ENCODE measurements around the gene FMN2.
"Not testable (repeated sequence)": the region's sequence is repeated elsewhere in the genome, so short reads cannot be mapped to it uniquely, and the experiment has no call there.

FMN2 gene

GRCh38 chr1:240366636-240367035 lies 275.0 kb downstream of the FMN2 start:
- no peak for DNase-seq (ENCODE audit: low spot score)

- DNase-seq (ENCODE audit: low spot score) = no peak
These were observed 293.9 kb downstream of the FMN2 start for GRCh38 chr1:240385551-240385950.

- DNase-seq (ENCODE audit: low spot score) = peak; percentile 69
These were observed 294.6 kb downstream of the FMN2 start for GRCh38 chr1:240385985-240386978.

- DNase-seq (ENCODE audit: low spot score) = no peak
These were observed 295.4 kb downstream of the FMN2 start for GRCh38 chr1:240387051-240387450.

- DNase-seq (ENCODE audit: low spot score) = no peak
These were observed 300.1 kb downstream of the FMN2 start for GRCh38 chr1:240391660-240392260.

- no peak for DNase-seq (ENCODE audit: low spot score)
These were observed 302.7 kb downstream of the FMN2 start for GRCh38 chr1:240394353-240394752.

- DNase-seq (ENCODE audit: low spot score) = no peak
These were observed 303.7 kb downstream of the FMN2 start for GRCh38 chr1:240395336-240395735.

- peak; percentile 57 for DNase-seq (ENCODE audit: low spot score)
These were observed 307.7 kb downstream of the FMN2 start for GRCh38 chr1:240399381-240399780.

- DNase-seq (ENCODE audit: low spot score) = no peak
These were observed 310.0 kb downstream of the FMN2 start for GRCh38 chr1:240401731-240402130.

GRCh38 chr1:240402326-240402725 lies 310.6 kb downstream of the FMN2 start:
- no peak for DNase-seq (ENCODE audit: low spot score)

- DNase-seq (ENCODE audit: low spot score) = peak; percentile 39
These were observed 312.6 kb downstream of the FMN2 start for GRCh38 chr1:240404286-240404685.

GRCh38 chr1:240405751-240406150 lies 314.1 kb downstream of the FMN2 start:
- no peak for DNase-seq (ENCODE audit: low spot score)

GRCh38 chr1:240407407-240407806 lies 315.7 kb downstream of the FMN2 start:
- DNase-seq (ENCODE audit: low spot score) = no peak

GRCh38 chr1:240409615-240410014 lies 317.9 kb downstream of the FMN2 start:
- DNase-seq (ENCODE audit: low spot score) = no peak

- DNase-seq (ENCODE audit: low spot score) = peak; percentile 28
These were observed 322.0 kb downstream of the FMN2 start for GRCh38 chr1:240413732-240414131.

GRCh38 chr1:240414237-240414636 lies 322.6 kb downstream of the FMN2 start:
- DNase-seq (ENCODE audit: low spot score) = peak; percentile 66

GRCh38 chr1:240415011-240415410 lies 323.3 kb downstream of the FMN2 start:
- DNase-seq (ENCODE audit: low spot score) = not testable (repeated sequence)

GRCh38 chr1:240415532-240415931 lies 323.8 kb downstream of the FMN2 start:
- no peak for DNase-seq (ENCODE audit: low spot score)

- peak; percentile 16 for DNase-seq (ENCODE audit: low spot score)
These were observed 325.6 kb downstream of the FMN2 start for GRCh38 chr1:240417317-240417716.

- DNase-seq (ENCODE audit: low spot score) = no peak
These were observed 329.1 kb downstream of the FMN2 start for GRCh38 chr1:240420766-240421165.

- DNase-seq (ENCODE audit: low spot score) = no peak
These were observed 331.7 kb downstream of the FMN2 start for GRCh38 chr1:240423246-240423924.

GRCh38 chr1:240424740-240425464 lies 333.2 kb downstream of the FMN2 start:
- DNase-seq (ENCODE audit: low spot score) = no peak
